ENCODE data around the gene SRA1. TPM values are rescaled to one million over a fixed set of nuclear protein-coding genes. Genes with fewer than 3 reads are reported as not detected.

Gene SRA1
- total and polyA plus RNA-seq, 7 donors = 33.4 to 78.0 (median 37.9) TPM

DNA sequence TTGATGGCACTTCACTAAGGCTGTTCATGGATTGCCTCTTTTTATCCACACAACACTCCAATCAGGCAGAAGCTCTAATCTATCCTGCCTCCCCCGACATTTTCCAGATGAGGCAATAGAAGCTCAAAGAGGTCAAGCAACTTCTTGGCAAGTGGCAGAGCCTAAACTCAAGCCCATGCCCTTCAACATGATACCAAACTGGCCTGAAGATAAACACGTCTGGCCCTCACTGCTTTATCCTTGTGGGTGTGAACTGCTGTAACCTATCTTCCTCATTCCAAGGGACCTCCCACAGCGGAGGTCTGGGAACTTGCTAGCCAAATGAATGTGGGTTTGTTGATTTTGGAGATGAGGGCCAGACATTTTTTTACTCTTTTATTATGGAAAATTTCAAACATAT lies 16.9 kb upstream of the SRA1 start:
- Histone ChIP-seq H3K4me1 (peaks cover 32% of the 10 kb centered on the region), H3K36me3 (ENCODE audit: insufficient read depth in 1 of 2, low read depth in 1 of 2) (no peaks in the 10 kb centered on the region), H3K27ac (peak overlapping the region; percentile 56), H3K4me3 (no peak overlapping the region), H3K27me3 (ENCODE audit: insufficient read depth in 3 of 3, low read length in 2 of 3) (no peaks in the 10 kb centered on the region), H3K9me3 (no peaks in the 10 kb centered on the region)
- DNase-seq (no peak), ATAC-seq (peak in 3 of 4 donors; percentile 31 to 51 (median 41))
- TF ChIP-seq CTCF (IDR thresholded peaks at IDR 0.05) = no peak
- intact Hi-C loops (cut with DNase I) = loop anchor here in 1 of 2 donors (10.0 kb wide), 1 partner anchor 161 kb away; no protein-coding TSS in a partner anchor
- WGBS, 3 donors = 22 to 30% (median 29%) methylated on average over 3 of the region's 3 CpGs

DNA sequence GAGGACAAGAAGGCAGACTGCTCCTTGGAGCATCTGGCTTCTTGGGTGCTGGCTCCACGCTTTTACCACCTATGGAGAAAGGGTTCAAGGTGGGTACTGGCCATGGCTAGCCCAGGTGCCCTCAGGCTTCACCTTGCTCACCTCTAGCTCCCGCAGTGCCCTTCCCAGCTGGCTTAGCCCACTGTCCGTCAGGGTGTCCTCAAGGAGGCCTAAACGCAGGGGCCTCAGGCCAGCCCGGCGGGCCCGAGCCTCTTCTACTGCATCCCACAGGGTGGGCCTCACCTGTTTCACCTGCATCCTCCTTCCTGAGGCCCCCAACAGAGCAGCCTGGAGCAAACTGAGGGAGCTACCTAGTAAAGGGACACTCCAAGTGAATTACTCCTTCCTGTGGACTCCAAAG lies 16.4 kb upstream of the SRA1 start:
- Histone ChIP-seq H3K4me1 (peaks cover 37% of the 10 kb centered on the region), H3K4me3 (no peak overlapping the region), H3K27me3 (ENCODE audit: insufficient read depth in 3 of 3, low read length in 2 of 3) (no peaks in the 10 kb centered on the region), H3K9me3 (no peaks in the 10 kb centered on the region), H3K27ac (peak overlapping the region; percentile 56), H3K36me3 (ENCODE audit: insufficient read depth in 1 of 2, low read depth in 1 of 2) (no peaks in the 10 kb centered on the region)
- intact Hi-C loops (cut with DNase I) = loop anchor here in 1 of 2 donors (10.0 kb wide), 1 partner anchor 161 kb away; no protein-coding TSS in a partner anchor
- WGBS, 3 donors = 91 to 95% (median 94%) methylated on average over 7 of the region's 7 CpGs
- no peak for DNase-seq
- ATAC-seq = no peak
- TF ChIP-seq CTCF (IDR thresholded peaks at IDR 0.05) = no peak

- Histone ChIP-seq H3K4me1 (peaks cover 63% of the 10 kb centered on the region), H3K27ac (peak overlapping the region; percentile 97)
- DNase-seq = peak in 1 of 2 donors; percentile 66
Observed at GRCh38 chr5:140571105-140571504, 13.8 kb upstream of the SRA1 start.

GRCh38 chr5:140570488-140570887 lies 13.2 kb upstream of the SRA1 start:
- intact Hi-C loops (cut with DNase I) = loop anchor here in 1 of 2 donors (10.0 kb wide), 1 partner anchor 164 kb away; no protein-coding TSS in a partner anchor
- ATAC-seq = no peak
- 83 to 96% (median 87%) methylated on average over 1 of the region's 1 CpG for WGBS, 3 donors
- H3K27ac ChIP-seq = peak overlapping the region; percentile 97
- H3K4me3 ChIP-seq = no peak overlapping the region
- no peak for TF ChIP-seq CTCF (IDR thresholded peaks at IDR 0.05)
- peaks cover 69% of the 10 kb centered on the region for H3K4me1 ChIP-seq
- H3K9me3 ChIP-seq = no peaks in the 10 kb centered on the region
- H3K27me3 ChIP-seq (ENCODE audit: insufficient read depth in 3 of 3, low read length in 2 of 3) = no peaks in the 10 kb centered on the region
- DNase-seq = no peak
- H3K36me3 ChIP-seq (ENCODE audit: insufficient read depth in 1 of 2, low read depth in 1 of 2) = peaks cover 7 to 32% of the 10 kb centered on the region in 2 donors

More at GRCh38 chr5:140571105-140571504, 13.8 kb upstream of the SRA1 start:
- Histone ChIP-seq H3K27me3 (ENCODE audit: insufficient read depth in 3 of 3, low read length in 2 of 3) (no peaks in the 10 kb centered on the region), H3K36me3 (ENCODE audit: insufficient read depth in 1 of 2, low read depth in 1 of 2) (peaks cover 4 to 26% of the 10 kb centered on the region in 2 donors), H3K4me3 (no peak overlapping the region), H3K9me3 (no peaks in the 10 kb centered on the region)
- intact Hi-C loops (cut with DNase I) = loop anchor here in 1 of 2 donors (10.0 kb wide), 1 partner anchor 164 kb away; no protein-coding TSS in a partner anchor
- TF ChIP-seq CTCF (IDR thresholded peaks at IDR 0.05) = no peak
- 26 to 39% (median 36%) methylated on average over 5 of the region's 5 CpGs for WGBS, 3 donors
- ATAC-seq = no peak

GRCh38 chr5:140570058-140570457 lies 12.8 kb upstream of the SRA1 start:
- DNase-seq (peak in 1 of 2 donors; percentile 58), ATAC-seq (peak; percentile 39 to 57 (median 52))
- 39 to 51% (median 44%) methylated on average over 4 of the region's 4 CpGs for WGBS, 3 donors
- Histone ChIP-seq H3K9me3 (no peaks in the 10 kb centered on the region), H3K36me3 (ENCODE audit: insufficient read depth in 1 of 2, low read depth in 1 of 2) (peaks cover 7 to 32% of the 10 kb centered on the region in 2 donors), H3K27ac (peak overlapping the region; percentile 97), H3K4me3 (peak overlapping the region; percentile 34), H3K27me3 (ENCODE audit: insufficient read depth in 3 of 3, low read length in 2 of 3) (no peaks in the 10 kb centered on the region), H3K4me1 (peaks cover 73% of the 10 kb centered on the region)
- intact Hi-C loops (cut with DNase I) = loop anchor here in 1 of 2 donors (10.0 kb wide), 1 partner anchor 165 kb away; no protein-coding TSS in a partner anchor
- no peak for TF ChIP-seq CTCF (IDR thresholded peaks at IDR 0.05)
